Hepatocyte (in vitro differentiated cells): ENCODE results near the gene EID2.

ENCODE experiments used
- CTCF ChIP-seq: fragments of 200-600 bp; sonication (generic); IDR thresholded peaks from 2 replicates; pipeline ENCODE4 v1.5.1; 2016; ENCODE audit warnings: antibody characterized with exemption, mild to moderate bottlenecking; ENCODE audit not compliant: poor library complexity
- EZH2 ChIP-seq: fragments of 200-600 bp; sonication (generic); IDR thresholded peaks from 2 replicates; pipeline ENCODE4 v1.6.1; 2016; ENCODE audit warnings: antibody characterized with exemption, mild to moderate bottlenecking, borderline replicate concordance
- EZH2phosphoT487 ChIP-seq: fragments of 200-600 bp; sonication (generic); IDR thresholded peaks from one replicate; pipeline ENCODE4 v1.6.1; 2018; ENCODE audit warnings: antibody characterized with exemption, mild to moderate bottlenecking, low read depth, moderate library complexity; ENCODE audit not compliant: unreplicated experiment, severe bottlenecking

GRCh38 chr19:39543477-39543857, 3.5 kb upstream of the EID2 start:
- TF ChIP-seq CTCF (no peak), EZH2phosphoT487 (no peak), EZH2 (no peak)
